ENCODE results near the gene MCU.

DNA sequence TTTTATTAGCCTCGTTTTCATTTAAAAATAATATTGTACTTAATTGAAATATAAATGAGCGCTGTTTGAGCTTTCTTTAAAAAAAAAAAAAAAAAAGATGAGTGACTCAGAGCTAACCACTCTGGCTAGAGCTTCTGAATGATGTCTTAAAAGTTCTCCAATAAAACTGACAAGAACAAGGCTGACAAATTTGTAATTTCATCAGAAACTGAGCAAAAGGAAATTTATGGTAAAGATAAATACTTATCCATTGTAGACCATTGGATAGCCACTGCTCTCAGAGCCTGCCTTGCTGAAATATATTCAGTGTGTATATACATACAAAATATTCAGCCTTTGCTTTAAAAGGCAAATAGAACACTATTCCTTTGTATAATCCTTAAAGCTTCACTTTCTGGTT, 110.4 kb downstream of the MCU start:
- TF ChIP-seq, protein P1, sequence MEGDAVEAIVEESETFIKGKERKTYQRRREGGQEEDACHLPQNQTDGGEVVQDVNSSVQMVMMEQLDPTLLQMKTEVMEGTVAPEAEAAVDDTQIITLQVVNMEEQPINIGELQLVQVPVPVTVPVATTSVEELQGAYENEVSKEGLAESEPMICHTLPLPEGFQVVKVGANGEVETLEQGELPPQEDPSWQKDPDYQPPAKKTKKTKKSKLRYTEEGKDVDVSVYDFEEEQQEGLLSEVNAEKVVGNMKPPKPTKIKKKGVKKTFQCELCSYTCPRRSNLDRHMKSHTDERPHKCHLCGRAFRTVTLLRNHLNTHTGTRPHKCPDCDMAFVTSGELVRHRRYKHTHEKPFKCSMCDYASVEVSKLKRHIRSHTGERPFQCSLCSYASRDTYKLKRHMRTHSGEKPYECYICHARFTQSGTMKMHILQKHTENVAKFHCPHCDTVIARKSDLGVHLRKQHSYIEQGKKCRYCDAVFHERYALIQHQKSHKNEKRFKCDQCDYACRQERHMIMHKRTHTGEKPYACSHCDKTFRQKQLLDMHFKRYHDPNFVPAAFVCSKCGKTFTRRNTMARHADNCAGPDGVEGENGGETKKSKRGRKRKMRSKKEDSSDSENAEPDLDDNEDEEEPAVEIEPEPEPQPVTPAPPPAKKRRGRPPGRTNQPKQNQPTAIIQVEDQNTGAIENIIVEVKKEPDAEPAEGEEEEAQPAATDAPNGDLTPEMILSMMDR (IDR thresholded peaks at IDR 0.05): no peak
- TF ChIP-seq POLR2AphosphoS5 (IDR thresholded peaks at IDR 0.05) (no peak), POLR2A (IDR thresholded peaks at IDR 0.05) (no peak)

Measured in gastroesophageal sphincter (tissue), 3 donors.